ENCODE results near the gene VPS35.
"Not testable (repeated sequence)": the region's sequence is repeated elsewhere in the genome, so short reads cannot be mapped to it uniquely, and the experiment has no call there.

Gene VPS35

DNA sequence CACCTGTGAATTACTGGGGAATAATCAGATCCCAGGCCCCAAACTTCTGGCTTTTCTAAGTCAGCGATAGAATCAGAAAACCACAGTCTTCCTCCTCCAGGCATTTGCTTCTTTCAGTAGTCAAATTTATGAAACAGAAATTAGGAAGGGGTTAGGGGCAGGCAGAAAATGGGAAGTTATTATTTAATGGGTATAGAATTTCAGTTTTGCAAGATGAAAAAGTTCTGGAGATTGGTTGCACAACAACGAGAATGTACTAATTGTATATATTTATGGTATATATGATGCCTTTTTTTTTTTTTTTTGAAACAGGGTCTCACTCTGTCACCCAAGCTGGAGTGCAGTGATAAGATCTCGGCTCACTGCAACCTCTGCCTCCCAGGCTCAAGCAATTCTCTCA lies 23.9 kb upstream of the VPS35 start:
- DNase-seq (ENCODE audit: low read depth, low spot score), result no peak

DNA sequence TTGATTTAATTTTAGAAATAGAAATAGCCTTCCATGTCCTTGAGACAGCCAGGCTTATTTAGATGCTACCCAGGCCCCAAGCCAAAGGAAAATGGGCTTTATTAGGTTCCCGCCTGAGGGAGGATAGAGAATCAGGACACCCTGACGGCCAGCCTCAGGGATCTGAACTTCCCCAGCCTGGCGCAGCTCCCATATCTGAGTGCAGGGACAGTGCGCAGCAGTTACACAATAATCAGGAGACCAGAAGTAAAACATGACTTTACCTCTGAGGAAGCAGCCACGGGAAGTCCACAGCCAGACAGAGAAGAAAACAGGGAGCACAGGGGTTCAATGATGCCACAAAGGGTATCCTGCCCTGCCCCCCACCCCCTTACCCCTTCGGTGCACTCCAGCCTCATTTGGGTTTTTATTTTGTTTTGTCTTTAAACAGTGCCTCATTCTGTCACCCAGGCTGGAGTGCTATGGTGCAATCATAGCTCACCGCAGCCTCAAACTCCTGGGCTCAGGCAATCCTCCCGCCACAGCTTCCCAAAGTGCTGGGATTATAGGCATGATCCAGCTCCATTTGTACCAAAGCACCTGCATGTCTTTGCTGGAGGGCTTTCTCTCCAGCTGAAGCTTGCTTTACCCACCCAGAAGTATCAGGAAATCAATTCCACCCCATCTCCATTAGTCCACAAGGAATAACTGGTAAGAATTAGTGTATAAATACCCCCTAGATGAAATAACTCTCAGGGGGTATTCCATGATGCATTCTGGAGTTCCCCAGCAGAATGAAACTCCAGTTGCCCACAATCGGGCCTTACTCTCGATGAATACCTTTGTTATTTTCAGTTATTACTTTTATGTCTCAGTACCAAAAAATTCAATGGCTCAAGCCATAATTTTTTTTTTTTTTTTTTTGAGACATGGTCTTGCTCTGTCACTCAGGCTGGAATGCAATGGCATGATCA lies 22.4 kb upstream of the VPS35 start:
- DNase-seq (ENCODE audit: low read depth, low spot score), result no peak

DNA sequence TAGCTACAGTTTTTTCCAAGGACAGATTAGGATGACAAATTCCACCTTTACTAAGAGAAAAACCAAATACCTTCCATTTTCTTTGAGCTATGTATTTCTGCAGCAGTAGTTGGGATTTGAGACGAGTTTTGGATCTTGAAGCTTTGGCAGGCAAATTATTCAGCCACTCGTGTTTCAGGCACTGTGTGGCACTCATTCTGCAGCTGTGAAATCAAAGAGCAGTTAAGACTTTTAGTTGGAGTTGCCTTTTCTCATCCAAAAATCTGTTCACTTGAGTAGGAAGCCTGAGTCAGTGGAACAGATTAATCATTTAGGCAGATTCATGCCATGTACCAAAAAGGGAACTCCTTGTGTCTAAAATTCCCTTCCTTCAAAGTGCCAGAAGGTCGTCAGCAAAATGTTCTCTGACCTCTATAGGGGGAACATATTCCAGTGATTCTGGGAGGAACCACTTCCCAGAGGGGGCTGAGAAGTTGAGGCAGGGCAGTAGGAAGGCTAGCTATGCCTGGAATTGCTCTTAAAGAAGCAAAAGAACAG lies 20.6 kb upstream of the VPS35 start:
- no peak for DNase-seq (ENCODE audit: low read depth, low spot score)

DNA sequence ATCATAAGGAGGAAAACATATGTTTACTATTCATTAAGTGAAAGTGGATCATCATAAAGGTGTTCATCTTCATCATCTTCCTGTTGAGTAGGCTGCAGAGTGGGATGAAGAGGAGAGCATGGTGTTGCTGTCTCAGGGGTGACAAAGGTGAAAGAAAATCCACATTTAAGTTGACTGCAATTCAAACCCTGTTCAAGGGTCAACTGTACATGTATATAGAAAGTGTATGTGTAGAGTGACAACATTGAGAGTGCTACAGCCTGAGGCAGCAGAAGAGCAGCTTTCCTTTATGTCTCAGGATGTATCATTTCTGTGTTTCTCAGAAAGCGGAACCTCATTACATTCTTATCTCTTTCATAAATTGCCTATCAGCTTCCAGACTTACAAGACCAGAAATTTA lies 17.7 kb upstream of the VPS35 start:
- no peak for DNase-seq (ENCODE audit: low read depth, low spot score)

DNA sequence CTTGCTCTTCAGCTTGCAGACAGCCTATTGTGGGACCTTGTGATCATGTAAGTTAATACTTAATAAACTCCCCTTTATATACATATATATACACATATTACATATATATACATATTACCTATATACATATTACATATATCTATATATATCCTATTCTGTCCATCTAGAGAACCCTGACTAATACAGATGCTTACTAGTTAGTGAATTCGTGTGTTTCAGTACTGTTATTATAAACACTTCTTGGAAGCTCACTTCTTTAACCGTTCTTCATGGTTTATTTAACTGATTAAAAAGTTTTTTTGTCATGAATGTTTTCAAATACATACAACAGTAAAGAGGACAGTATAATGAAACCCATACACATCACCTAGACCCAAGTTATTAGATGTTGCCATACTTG lies 13.1 kb upstream of the VPS35 start:
- DNase-seq (ENCODE audit: low read depth, low spot score), result no peak

DNA sequence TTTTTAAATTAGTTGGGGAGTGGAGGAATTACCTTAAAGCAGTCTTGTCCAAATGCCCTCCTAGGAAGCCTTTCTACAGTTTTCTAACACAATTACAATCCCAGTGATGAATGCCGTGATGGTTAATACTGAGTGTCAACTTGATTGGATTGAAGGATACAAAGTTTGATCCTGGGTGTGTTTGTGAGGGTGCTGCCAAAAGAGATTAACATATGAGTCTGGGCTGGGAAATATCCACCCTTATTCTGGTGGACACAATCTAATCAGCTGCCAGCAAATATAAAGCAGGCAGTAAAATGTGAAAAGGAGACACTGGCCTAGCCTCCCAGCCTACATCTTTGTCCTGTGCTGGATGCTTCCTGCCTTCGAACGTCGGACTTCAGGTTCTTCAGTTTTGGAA lies 12.6 kb upstream of the VPS35 start:
- DNase-seq (ENCODE audit: low read depth, low spot score), result no peak

DNA sequence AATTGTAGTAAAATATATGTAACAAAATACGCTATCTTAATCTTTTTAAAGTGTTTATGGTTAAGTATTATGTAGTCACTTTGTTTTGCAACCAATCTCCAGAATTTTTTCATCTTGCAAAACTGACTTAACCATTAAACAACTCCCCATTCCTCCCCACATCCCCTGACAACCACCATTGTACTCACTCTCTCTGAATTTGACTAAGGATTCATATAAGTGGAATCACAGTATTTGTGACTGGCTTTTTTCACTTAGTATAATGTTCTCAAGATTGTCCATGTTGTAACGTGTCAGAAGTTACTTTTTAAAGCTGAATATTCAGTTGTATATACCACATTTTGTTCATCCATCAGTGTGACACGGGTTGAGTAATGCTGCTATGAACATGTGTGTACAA lies 11.1 kb upstream of the VPS35 start:
- DNase-seq (ENCODE audit: low read depth, low spot score), result no peak

DNA sequence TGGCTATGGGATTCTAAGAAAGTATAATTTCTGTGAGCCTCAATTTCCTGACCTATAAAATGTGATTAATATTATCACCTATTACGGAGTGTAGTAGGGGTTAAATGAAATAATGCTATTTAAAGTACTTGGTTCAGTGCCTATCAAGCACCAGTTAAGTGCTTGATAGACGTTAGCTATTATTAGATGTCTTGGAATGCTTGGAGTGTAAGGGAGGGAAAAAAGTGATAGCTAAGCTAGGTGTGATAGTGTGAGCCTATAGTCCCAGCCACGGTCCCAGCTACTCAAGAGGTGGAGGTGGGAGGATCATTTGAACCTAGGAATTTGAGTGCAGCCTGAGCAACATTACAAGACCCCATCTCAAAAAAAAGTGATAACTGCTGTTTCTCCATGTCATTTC lies 8.0 kb upstream of the VPS35 start:
- DNase-seq (ENCODE audit: low read depth, low spot score), result no peak

DNA sequence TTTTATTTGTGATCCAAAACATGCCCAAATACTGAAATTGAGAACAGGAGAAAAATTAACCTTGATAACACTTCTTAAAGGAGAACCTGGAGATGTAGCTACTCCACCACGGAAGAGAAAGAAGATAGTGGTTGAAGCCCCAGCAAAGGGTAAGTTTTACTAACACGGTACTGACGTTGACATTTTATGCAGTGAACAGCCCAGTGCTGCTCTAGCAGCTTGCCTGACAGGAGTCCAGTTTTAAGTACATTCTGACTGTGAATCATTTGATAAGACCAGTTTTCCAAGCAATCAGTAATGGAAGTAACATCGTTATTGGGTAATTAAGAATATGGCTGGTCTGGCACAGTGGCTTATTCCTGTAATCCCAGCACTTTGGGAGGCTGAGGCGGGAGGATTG lies 7.0 kb upstream of the VPS35 start:
- no peak for DNase-seq (ENCODE audit: low read depth, low spot score)

DNA sequence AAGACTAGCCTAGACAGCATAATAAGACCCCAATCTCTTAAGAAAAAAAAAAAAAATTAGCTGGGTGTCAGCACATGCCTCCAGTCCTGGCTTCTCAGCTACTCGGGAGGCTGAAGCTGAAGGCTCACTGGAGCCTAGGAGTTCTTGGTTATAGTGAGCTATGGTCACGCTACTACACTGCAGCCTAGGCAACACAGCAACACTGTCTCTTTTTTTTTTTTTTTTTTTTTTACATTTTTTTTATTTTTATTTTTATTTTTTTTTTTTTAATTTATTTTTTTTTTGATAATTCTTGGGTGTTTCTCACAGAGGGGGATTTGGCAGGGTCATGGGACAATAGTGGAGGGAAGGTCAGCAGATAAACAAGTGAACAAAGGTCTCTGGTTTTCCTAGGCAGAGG lies 4.6 kb upstream of the VPS35 start:
- DNase-seq (ENCODE audit: low read depth, low spot score), result no peak

DNA sequence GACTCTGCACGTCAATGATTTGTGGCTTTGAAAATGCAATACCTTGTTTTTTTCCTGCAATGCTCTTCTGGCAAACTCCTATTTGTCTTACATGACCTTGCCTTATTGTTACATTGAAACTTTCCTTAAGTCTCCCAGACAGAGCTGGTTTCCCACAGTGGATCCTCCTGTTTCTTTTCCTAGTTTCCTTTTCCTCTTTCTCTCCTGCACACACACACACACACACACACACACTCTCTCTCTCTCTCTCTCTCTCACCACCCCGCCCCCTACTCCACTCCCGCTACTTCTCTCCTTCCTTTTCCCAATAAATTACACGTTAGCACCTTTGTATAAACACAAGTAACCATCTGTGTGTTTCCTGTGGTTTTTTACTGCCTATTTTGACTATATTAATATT lies 2.7 kb upstream of the VPS35 start:
- no peak for DNase-seq (ENCODE audit: low read depth, low spot score)

DNA sequence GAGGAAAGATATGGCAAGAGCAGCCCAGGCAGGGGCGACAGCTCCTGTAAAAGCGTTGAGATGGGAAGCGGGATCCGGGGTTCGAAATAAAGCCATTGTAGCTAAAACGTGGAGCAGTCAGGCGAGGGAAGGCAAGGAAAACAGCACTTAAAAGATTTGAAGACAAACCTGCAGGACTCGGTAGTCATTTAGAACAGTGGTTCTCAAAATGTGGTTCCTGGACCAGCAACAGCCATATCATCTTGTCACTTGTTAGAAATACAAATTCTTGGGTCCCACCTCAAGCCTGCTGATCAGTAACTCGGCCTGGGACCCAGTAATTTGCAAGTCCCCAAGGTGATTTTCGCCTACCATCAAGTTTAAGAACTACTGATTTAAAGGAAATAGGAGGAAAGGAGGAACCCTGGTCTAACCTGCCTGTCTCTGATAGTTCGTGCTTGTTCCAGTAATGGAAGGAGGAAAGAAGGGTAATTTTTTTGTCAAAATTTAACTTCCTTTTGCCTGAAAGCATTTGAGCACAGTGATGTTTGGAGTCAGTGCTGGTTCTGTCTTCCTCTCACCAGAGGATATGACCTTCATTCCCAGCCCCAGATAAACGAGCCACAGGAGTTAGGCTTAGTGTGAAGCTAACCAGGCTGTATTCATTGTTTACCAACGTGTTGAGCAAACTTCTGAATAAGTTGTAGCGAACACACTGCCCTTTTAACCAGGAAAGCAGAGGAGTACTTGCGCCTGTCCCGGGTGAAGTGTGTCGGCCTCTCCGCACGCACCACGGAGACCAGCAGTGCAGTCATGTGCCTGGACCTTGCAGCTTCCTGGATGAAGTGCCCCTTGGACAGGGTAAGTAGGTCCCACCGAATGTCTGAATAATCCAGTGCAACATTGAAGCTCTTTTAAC lies 1.6 kb upstream of the VPS35 start:
- no peak for DNase-seq (ENCODE audit: low read depth, low spot score)

DNA sequence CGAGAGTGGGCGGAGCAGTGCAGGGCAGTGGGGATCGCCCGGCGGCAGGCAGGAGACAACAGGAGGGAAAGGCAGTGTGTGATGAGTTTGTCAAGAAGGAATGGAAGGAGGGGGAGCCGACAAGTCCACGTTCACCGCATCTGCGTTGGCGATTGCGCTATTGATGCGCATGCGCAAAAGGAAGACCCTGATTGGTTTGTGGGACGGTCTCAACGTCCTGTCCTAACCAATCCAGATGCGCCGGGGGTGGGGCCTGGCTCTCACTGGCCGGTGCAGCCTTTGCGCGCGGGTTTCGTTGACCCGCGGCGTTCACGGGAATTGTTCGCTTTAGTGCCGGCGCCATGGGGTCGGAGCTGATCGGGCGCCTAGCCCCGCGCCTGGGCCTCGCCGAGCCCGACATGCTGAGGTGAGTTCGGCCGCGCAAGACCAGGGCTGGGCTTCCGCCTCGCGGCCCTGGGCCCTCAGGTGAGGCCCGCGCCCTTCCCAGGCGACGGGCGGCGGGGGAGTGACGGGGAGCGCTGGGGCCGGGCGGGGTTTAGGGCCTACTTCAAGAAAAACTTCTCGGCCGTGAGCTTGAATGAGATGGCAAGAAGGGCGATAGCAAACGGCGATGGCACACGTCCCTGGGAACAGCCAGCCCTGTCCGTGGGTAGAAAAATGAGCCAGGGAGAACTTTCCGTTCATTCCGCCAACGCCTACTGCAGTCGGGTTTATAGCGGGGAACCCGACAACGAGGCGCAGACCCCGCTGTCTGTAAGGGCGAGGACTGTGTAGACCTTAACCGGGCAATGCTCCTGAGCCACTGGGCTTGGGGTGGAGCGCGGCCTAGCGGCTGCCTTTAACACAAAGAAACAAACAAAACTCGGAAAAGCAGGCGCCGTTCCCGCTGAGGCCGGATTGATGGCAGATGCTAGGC lies 645 bp upstream of the VPS35 start, which contains the start of gene ORC6:
ORC6 (plus strand) TSS at position 295 of the 916 bp plus-strand sequence; CDS start at position 342, 47 bp downstream.
- peak; percentile 97 for DNase-seq (ENCODE audit: low read depth, low spot score)

DNA sequence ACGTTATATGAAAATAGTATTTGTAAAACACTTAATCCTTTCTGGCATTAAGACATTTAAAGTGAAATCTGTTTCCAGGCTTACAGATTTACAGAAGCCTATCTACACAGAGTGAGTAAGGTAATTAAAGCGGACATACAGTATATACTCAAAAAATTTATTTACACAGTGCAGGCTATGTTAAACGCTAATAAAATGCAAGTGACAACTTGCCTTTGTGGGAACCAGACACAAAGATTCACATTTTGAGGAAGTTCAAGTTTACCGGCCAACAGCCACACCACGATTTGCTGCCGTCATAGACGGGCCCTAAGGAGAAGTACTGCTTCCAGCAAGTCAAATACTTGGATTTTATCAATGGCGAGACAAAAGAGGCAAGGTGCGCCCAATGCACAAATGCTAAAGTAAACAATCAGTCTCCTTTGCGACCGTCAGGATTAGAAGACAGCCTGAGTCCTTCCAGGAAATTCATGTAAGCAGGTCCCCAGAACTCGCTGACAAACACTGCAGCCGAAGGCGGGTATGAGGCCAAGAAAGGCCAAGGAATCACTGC lies 801 bp downstream of the VPS35 start:
- no peak for DNase-seq (ENCODE audit: low read depth, low spot score)

DNA sequence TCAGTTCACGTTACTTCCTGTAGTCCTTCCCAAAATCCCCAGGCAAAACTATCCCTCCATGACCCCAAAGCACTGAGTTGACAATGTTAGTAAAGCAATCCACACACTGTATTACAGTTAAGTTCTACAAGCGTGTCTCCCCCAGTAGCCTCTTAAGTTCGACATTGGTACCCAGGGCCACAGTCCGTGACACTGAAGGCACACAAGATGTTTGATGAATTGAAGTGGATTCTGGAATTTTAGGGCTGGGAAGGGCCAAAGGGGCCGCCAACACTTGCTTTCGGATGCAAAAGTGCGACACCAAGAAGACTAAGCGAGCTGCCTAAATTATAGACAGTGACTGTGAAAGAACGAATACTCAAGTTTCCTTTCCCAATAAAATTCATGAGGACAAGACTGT lies 1.5 kb downstream of the VPS35 start:
- no peak for DNase-seq (ENCODE audit: low read depth, low spot score)

DNA sequence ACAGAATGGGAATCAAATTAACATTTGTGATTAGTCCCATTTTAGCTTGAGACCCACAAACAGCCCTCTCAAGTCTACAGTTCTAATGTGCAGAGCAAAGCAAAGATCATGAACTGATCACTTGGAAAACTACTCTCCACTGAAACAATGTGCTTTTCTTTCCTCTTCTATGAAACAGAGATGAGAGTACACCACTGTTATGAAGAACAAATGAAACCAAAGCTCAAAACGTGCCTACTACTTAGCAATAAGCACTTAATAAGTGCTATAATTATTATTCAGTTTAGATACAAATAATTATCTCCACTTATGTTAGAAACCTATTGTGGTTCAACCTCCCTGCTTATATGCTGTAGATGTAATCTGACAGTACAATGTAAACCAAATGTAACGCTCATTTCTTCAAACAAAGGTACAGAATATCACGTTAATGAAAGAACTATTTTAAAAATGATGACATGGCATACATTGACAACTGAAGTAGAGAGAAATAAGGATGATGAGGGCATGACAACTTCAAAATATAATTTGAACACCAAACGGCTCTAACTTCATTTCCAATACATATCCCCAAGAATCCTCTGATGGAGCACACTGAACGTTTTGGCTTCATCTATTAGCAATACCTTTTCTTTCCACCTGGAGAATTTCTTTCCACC lies 2.0 kb downstream of the VPS35 start:
- DNase-seq (ENCODE audit: low read depth, low spot score), result no peak

DNA sequence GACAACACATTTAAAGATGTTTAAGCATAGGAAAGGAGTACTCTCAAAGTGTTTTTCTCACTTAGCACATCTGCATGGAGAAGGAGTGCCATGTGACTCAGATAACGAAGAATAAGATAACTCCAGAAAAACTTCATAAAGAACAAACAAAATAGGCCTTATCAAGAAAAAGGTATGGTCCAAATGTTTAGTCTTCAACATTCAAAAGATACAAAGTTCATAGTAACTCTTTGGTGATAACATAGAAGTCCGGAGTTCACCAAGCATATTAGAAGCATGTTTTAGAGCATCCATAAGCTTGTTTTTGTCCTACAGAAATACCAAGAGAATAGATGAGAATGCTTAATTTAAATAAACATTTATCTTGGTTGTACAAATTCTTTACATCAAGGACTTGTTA lies 7.1 kb downstream of the VPS35 start:
- not testable (repeated sequence) for DNase-seq (ENCODE audit: low read depth, low spot score)

DNA sequence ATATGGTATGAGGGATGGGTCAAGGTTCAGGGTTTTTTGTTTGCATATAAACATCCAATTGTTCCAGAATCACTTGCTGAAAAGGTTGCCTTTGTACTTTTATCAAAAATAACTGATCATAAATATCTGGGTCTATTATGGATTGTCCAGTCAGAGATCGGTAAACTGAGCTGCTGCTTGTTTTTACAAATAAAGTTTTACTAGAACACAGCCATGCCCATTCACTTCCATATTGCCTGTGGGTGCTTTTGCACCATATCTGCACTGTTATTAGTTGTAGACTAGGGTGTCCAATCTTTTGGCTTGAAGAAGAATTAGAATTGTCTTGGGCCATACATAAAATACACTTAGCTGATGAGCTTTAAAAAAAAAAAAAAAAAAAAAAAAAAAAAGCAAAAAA lies 11.0 kb downstream of the VPS35 start:
- DNase-seq (ENCODE audit: low read depth, low spot score), result not testable (repeated sequence)

DNA sequence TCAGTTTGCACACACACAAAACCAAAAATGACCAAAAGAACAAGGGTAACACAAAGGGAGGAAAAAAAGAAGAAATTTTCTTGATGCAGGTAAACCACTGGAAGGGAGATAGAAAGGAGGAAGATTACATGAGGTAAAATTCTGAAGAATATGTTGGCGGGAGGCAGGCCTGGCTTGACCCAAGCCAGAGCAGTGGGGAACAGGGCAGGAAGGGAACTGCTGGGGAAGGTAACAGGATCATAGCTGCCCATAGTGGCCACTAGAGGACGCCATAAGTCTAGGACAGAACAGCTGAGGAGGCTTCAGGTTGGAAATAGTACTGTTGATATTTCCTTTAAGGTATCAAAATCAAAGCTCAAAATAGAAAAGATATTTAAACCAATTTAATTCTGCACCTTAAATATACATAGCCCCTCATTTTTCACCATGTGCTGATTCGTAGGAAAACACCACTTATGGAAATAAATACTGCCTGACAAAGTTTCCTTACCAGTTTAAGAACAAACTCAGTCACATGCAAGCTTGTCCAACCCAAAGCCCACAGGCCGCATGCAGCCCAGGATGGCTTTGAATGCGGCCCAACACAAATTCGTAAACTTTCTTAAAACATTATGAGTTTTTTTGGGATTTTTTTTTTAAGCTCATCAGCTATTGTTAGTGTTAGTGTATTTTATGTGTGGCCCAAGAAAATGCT lies 15.5 kb downstream of the VPS35 start:
- no peak for DNase-seq (ENCODE audit: low read depth, low spot score)

DNA sequence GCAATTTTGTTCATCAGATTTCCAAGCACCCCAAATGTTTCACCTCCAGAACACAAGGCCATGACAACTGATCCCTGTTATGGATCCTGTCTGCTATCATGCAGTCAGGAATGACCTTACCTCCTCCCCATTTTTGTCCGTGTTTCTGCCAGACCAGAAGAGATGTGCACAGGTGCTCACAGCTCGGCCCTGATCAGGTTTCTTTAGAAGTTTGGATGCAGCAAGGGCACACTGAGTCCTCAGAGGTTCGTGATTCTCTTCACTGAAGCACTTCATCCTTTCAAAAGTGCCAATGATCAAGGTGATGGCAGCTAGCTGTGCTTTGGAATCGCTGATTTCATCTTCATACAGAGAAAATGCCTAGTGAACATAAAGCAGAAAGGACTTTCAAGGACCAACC lies 26.9 kb downstream of the VPS35 start:
- DNase-seq (ENCODE audit: low read depth, low spot score), result no peak

Data from activated naive CD8-positive, alpha-beta T cell treated with anti-CD3 and anti-CD28 coated beads, Interleukin-2, amount 50 U/mL, for 16 hours (primary cell).